NCI-H82 treated with DMSO at 0.1 percent for 48 hours (cell line): ENCODE measurements around the gene OR1A2.
"Not testable (repeated sequence)": the region's sequence is repeated elsewhere in the genome, so short reads cannot be mapped to it uniquely, and the experiment has no call there.

ENCODE experiments used
- DNase-seq: peaks from one replicate; lab custom pipeline; 2025; ENCODE audit not compliant: unreplicated experiment; lab: John Stamatoyannopoulos, UW

OR1A2 gene

GRCh38 chr17:3197219-3197618 is at the start of gene OR1A2:
Gene OR1A2, plus strand, starts transcription at chr17:3197519. Its CDS starts 0 bp downstream, at chr17:3197519.
- no peak for DNase-seq

- no peak for DNase-seq
These were observed 40.1 kb upstream of the OR1A2 start for GRCh38 chr17:3157218-3157617.

- DNase-seq = no peak
These were observed 29.7 kb upstream of the OR1A2 start for GRCh38 chr17:3167574-3167973.

- no peak for DNase-seq
These were observed 7.4 kb upstream of the OR1A2 start for GRCh38 chr17:3189961-3190360.

DNA sequence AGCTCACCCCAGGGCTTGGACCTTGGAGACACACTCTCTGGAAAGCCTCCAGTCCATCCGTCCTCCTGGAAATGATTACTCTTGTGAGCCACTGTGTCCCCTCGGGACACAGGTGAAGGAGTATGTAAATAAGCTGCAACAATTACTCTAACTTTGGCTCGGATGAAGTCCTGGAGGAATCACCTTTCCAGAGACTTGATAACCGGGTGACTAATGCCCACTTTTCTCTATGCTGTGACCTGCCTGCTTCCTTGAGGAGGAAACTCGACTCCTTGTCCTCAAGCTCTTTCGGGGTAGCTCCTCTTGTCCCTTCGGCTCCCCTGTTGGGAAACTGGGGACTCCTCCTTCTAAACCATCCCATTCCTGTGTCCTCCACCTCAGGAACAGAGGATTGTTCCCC is 10.0 kb downstream of the OR1A2 start, which contains the start of gene OR1A1:
Gene OR1A1, plus strand, starts transcription at position 301 of the 400 bp plus-strand sequence. CDS start 7,954 bp downstream, outside the sequence.
- no peak for DNase-seq

GRCh38 chr17:3208484-3208883 is 11.2 kb downstream of the OR1A2 start:
- no peak for DNase-seq

GRCh38 chr17:3213001-3213400 is 15.7 kb downstream of the OR1A2 start:
- no peak for DNase-seq

DNA sequence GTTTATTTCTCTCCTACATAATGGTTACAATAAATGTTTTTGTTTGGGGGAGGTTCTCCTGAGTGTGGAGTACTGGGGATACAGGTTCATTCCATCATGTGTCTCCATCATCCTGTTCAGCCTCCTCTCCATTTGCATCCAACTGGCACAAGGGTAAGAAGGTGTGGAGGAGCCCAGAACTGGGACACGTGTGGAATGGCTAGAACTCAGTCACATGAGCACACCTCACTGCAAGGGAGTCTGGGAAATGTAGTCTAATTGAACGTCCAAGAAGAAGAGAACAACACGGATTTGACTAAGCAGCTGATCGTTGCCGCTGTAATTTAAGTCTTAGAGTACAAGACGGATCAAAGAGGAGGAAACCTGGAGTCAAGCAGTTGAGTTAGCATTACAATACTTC is 16.3 kb downstream of the OR1A2 start:
- peak; percentile 7 for DNase-seq

DNA sequence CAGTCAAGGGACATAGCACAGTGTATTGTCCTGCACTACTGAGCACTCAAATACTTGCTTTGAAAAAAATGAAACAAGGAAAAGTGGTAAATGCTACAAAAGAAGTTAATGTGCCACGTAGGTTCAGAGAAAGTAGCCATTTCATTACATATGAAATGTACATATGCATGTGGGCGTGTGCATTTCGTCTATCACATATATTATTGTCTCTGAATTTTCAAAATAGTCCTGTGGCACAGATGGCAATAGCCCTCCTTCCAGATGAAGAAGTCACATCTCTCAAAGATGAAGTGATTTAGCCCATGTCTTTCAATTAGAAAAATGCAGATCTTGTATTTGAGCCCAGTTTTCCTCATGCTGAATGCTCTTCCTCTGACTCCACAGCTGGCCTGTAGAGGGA is 22.7 kb downstream of the OR1A2 start:
- DNase-seq = not testable (repeated sequence)

- DNase-seq = no peak
These were observed 24.5 kb downstream of the OR1A2 start for GRCh38 chr17:3221850-3222249.

DNA sequence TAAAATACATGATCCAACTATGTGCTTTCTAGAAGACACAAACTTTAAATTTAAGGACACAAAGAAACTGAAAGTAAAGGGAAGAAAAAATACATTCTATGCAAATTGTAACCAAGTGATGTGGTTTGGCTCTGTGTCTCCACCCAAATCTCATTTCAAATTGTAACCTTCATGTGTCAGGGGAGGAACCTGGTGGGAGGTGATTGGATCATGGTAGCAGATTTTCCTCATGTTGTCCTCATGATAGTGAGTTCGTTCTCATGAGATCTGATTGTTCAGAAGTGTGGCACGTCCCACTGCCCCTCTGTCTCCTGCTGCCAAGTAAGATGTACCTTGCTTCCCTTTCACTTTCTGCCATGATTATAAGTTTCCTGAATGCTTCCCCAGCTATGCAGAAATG is 25.2 kb downstream of the OR1A2 start:
- no peak for DNase-seq

DNA sequence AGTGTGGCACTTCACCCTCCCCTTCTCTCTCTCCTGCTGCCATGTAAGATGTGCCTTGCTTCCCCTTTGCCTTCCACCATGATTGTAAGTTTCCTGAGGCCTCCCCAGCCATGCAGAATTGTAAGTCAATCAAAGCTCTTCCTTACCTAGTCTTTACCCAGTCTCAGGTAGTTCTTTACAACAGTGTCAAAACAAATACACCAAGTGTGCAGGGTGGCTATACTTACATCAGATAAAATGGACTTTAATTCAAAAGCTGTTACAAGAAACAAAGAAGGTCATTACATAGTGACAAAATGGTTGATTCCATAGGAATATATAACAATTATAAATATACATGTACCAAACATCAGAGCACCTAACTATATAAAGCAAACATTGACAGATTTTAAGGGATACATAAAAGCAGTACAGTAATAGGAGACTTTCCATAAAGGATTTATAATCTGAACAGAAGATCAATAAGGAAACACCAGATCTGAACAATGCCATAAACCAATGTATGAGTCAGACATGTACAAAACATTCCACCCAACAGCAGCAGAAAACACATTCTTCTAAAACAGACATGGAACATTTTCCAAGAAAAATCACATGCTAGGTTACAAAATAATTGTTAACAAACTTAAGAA is 27.5 kb downstream of the OR1A2 start:
- not testable (repeated sequence) for DNase-seq

DNA sequence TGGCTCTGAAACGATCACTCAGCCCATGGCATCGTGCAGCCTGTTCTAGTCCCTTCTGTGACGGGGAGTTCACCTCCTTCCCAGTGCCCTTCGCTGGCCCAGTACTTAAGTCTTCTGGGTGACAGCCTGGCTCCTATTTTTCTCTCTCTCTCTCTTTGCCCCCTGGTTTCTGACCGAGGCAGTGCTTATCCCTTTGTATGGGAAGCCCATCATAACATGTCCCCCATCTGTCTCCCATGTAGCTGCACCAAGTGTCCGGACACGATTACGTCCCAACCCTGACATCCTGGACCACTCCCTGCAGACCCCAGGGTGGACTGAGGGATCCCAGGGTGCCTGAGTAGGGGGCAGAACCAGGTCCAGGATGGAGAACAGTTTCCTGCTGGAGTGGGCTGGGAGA is 35.0 kb downstream of the OR1A2 start:
- DNase-seq = not testable (repeated sequence)

DNA sequence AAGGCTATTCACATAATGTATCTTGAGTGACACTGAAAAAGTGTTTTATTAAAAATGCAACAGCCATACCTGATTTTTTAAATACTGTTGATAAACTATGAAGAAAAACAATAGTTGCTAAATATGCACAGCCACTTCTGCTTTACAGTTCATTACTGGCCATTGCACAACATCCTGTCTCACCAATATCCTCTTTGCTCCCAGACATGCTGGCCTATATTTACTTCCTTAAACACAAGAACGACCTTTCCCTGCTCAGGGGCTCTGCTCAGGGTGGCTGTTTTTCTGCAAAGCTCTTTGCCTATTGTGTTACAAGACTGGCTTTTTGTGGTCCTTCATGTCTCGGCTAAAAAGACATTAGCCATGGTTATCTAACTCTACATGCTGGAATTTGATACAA is 41.4 kb downstream of the OR1A2 start:
- DNase-seq = not testable (repeated sequence)

DNA sequence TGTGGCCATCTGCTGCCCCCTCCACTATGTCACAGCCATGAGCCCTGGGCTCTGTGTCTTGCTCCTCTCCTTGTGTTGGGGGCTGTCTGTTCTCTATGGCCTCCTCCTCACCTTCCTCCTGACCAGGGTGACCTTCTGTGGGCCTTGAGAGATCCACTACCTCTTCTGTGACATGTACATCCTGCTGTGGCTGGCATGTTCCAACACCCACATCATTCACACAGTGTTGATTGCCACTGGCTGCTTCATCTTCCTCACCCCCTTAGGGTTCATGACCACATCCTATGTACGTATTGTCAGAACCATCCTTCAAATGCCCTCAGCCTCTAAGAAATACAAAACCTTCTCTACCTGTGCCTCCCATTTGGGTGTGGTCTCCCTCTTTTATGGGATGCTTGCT is 43.7 kb downstream of the OR1A2 start:
- not testable (repeated sequence) for DNase-seq

DNA sequence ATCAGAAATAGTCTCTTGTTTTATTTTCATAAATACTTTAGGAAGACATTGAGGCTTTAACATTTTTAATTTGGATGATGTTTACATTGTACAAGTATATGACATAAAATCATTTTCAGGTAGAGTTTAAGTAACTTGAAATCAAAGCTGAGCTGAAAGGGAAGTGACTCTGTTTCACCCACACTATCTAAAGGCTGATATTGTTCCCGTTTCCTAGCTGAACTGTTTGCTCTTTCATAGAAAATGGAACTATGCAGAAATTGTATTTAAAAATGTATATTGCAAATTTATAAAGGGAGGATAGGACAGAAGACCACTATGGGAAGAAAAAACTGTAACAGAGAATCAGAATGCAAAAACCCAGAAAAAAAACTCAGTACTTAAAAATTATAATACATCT is 47.5 kb downstream of the OR1A2 start:
- not testable (repeated sequence) for DNase-seq
